ENCODE results near the gene OTUD7B.

DNA sequence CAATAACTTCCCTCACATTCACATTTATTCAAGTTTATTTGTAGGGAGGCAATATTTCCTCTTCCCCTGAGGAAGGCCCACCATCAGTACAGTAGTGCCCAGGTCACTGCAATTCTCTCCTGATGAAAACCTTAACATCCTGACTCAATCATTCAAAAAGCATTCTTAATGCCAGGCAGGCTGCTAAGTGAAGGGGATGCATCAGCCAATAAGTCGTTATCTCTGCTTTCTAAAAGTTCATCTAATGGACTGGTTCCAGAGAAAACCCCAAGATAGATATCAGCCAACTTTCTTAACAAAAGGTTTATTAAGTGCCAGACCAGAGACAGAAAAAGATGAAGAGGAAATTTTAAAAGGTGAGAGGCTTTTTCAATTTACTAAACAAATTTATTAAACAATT is 17.3 kb downstream of the OTUD7B start:
- TF ChIP-seq, protein P1, sequence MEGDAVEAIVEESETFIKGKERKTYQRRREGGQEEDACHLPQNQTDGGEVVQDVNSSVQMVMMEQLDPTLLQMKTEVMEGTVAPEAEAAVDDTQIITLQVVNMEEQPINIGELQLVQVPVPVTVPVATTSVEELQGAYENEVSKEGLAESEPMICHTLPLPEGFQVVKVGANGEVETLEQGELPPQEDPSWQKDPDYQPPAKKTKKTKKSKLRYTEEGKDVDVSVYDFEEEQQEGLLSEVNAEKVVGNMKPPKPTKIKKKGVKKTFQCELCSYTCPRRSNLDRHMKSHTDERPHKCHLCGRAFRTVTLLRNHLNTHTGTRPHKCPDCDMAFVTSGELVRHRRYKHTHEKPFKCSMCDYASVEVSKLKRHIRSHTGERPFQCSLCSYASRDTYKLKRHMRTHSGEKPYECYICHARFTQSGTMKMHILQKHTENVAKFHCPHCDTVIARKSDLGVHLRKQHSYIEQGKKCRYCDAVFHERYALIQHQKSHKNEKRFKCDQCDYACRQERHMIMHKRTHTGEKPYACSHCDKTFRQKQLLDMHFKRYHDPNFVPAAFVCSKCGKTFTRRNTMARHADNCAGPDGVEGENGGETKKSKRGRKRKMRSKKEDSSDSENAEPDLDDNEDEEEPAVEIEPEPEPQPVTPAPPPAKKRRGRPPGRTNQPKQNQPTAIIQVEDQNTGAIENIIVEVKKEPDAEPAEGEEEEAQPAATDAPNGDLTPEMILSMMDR (IDR thresholded peaks at IDR 0.05; ENCODE audit: poor library complexity): no peak
- TF ChIP-seq EZH2phosphoT487 (IDR thresholded peaks at IDR 0.05; ENCODE audit: low read depth, severe bottlenecking, unreplicated experiment): no peak
- no peak for TF ChIP-seq EZH2 (IDR thresholded peaks at IDR 0.05; ENCODE audit: borderline replicate concordance)
